Stimulated activated CD4-positive, alpha-beta T cell treated with anti-CD3 and anti-CD28 coated beads, TNF-alpha, amount 100 ng/mL, for 24 hours (primary cell): ENCODE results near the gene YIPF2.
"Not testable (repeated sequence)": the region's sequence is repeated elsewhere in the genome, so short reads cannot be mapped to it uniquely, and the experiment has no call there.

ENCODE experiments used
- DNase-seq, 3 experiments: peaks; one replicate each; pipeline ENCODE4 v3.0.0-alpha.2; 2020; ENCODE audit warnings: low read depth in 3 of 3

Gene YIPF2

GRCh38 chr19:10941649-10942048, 13.2 kb upstream of the YIPF2 start:
- not testable (repeated sequence) for DNase-seq

DNA sequence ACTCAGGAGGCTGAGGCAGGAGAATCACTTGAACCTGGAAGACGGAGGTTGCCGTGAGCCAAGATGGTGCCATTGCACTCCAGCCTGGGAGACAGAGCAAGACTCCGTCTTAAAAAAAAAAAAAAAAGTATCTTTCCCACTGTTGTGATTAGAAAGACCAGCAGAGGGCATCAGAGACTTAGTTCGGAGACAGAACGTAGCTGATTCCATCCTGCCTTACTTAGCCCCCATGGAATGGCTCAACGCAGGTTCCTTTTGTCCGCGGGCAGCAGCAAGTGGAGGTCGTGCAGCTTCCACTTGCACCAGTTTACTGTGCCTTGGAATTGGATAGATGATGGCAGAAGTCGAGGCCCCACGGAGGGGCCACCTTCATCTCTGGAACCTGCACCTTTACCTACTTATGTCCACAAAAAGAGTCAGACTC, 8.2 kb upstream of the YIPF2 start:
- DNase-seq = no peak

DNA sequence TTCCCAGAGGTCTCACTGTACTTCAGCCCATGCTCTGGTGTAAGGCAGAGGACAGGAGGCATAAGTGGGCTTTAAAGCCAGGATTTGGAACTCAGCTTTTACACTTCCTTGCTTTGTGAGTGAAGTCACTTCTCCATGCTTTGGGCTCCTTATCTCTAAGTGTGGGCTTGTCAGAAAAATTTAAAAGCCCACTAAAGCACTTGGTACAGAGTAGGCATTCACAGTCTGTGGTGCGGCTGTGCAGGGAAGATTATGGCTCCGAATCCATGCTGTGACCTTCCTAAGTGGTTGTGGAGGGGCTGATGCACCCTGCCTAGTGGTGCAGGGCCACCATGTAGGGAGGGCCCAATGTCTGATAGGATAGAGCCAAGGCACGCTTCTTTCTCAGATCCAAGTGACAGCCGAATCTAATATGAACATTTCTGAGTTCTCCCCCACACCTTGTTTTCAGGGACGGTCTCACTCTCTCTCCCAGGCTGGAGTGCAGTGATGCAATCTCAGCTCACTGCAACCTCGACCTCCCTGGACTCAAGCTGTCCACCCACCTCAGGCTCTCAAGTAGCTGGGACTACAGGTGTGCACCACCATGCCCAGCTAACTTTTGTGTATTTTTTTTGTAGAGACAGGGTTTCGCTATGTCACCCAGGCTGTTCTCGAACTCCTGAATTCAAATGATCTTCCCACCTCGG, 7.1 kb upstream of the YIPF2 start:
- DNase-seq = no peak

DNA sequence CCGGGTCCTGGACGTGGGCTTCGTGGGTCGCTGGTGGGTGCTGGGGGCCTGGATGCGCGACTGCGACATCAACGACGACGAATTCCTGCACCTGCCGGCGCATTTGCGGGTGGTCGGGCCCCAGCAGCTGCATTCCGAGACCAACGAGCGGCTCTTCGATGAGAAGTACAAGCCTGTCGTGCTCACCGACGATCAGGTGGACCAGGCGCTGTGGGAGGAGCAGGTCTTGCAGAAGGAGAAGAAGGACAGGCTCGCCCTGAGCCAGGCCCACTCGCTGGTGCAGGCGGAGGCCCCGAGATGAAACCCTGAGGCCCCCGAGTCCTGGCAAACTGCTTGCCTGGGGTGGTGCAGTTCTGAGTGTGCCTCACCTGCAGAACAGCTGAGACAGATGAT, 959 bp upstream of the YIPF2 start:
- DNase-seq = no peak

DNA sequence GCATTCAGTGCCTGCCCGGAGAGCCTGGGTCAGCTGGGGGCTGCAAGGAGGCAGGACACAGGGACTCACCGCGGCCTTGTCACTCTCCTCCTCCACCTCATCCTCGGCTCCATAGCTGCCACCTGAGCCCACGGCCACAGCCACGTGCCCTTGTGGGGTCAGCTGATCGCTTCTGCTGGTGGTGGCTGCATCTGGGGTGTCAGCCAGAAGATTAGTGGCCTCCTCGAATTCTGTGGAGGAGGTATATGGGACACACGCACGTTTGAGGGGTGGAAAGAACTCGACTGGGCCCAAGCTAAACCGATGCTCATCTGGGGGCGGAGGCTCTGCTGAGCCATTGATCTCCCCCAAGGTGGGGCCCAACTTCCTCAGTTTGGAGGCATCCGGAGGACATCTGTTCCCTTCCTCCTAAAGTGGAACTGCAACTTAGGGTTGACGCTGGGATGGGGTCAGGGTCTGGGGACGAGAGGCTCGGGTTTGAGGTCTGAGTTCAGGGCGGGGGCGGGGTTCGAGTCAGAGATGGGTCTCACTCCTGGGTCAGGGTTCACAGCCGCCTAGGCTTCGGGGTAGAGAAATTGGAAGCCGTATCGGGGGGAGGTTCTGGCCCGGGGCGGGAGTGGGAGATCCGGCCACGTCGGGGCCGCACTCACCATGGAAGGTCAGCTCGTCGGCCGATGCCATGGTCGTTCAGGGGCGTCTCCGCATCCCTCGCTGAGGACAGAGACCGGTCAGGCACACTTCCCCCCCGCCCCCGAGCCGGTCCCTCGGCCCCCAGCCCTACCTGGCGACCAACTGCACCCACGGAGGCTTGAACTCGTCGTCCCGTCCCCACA, 493 bp downstream of the YIPF2 start:
- DNase-seq = no peak

DNA sequence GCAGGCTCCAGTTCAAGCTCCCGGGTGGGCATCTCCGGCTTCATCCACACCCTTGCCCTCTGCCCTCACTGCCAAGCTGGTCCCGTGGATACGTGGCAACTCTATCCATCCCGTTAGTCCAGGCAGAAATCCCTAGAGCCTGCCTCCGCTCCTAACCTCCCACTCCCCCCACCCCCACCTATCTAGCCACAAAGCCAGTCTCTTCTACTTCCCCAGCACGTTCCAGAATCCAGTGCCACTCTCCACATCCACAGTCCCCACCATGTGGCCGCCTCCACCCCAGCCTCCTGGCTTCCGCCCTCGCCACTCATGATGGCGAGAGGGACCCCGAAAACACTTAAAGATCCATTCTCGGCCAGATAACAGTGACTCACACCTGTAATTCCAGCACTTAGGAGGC, 3.8 kb downstream of the YIPF2 start:
- no peak for DNase-seq

DNA sequence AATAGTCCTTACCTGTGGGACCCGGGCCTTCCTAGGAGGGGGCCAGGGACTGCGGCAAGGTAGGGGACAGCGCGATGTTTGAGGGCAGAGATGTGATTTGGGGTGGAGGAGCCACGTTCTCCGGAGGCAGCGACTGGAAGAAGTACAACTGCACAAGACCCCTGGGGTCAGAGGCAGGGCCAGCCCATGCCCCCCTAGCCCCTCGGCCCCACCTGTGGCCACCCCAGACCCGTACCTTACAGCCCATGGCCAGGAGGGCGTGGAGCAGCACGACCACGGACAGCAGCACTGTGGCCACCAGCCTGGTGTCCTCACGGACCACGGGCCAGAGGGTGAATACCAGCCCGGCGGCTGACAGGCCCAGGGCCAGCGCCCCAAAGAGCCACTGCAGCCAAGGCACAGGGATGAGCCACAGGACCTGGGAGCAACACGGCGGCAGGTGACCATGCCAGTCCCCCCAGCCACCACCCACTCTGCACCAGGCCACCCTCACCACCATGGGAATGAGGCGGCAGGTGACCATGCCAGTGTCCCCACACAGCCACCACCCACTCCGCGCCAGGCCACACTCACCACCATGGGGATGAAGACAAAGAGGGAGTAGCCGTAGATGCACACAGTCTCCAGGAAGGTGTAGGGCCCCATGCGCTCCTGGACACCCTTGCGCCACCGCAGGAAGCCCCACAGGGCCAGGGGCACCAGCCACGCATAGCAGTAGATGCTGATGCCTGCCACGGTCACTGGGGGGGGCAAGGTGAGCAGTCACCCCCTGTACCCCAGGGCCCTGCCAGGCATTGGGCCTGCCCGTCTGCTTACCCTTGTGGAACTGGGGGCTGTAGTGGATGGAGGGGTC, 5.0 kb downstream of the YIPF2 start:
- DNase-seq = no peak

DNA sequence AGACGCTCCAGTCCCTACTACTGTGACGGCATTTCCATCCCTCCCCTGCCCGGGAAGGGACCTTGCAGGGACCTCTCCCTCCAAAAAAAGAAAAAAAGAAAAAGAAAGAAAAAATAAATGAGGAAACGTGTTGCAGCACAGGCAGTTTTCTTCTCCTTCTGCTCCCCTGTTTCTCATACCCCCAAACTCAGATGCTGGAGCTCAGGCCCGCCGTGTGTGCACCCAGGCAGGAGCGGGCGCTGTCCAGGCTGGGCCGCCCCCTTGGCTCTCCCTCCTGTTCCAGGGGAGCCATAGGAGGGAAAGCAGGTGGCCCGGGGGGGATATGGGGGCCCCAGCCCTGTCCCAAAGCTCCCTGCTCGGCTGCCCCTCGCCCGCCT, 5.8 kb downstream of the YIPF2 start:
- no peak for DNase-seq

GRCh38 chr19:10921910-10922637, 6.4 kb downstream of the YIPF2 start:
- no peak for DNase-seq

DNA sequence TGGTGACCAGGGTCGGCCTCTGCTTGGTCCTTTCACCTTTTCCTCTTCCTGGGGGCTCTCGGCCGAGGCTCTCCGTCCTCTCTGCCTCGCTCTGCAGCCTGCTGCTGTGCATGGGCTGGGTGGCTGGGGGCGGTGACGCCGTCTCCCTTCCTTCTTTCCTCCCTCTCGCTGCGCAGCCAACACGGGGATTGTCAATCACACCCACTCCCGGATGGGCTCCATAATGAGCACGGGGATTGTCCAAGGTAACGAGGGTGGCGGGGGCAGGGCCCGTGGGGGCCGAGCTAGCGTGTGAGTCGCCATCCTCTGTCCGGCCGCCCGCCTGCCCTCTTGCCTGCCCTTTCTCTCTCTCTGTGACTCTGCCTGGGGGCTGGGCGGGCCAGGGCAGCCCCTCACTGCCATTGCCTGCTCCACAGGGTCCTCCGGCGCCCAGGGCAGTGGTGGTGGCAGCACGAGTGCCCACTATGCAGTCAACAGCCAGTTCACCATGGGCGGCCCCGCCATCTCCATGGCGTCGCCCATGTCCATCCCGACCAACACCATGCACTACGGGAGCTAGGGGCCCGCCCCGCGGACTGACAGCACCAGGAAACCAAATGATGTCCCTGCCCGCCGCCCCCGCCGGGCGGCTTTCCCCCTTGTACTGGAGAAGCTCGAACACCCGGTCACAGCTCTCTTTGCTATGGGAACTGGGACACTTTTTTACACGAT, 7.1 kb downstream of the YIPF2 start:
- DNase-seq = no peak

GRCh38 chr19:10920781-10921180, 7.7 kb downstream of the YIPF2 start:
- DNase-seq = no peak

- no peak for DNase-seq
Measured at GRCh38 chr19:10920288-10920655, 8.2 kb downstream of the YIPF2 start.

- no peak for DNase-seq
Measured at GRCh38 chr19:10919352-10920287, 8.8 kb downstream of the YIPF2 start.

DNA sequence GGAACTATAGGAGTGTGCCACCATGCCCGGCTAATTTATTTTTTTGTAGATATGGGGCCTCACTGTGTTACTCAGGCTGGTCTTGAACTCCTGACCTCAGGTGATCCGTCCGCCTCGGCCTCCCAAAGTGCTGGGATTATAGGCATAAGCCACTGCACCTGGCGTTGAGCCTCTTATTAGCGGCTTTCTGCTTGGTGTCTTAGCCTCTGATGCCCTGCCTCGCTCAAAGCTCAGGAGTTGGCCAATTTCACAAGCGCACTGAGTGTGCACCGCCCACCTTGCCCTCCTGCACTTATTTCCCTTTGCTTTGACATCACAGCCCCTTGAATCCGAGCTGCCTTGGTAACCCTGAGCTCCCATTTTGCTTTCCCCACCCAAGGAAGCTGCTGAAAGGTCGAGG, 10.1 kb downstream of the YIPF2 start:
- no peak for DNase-seq

DNA sequence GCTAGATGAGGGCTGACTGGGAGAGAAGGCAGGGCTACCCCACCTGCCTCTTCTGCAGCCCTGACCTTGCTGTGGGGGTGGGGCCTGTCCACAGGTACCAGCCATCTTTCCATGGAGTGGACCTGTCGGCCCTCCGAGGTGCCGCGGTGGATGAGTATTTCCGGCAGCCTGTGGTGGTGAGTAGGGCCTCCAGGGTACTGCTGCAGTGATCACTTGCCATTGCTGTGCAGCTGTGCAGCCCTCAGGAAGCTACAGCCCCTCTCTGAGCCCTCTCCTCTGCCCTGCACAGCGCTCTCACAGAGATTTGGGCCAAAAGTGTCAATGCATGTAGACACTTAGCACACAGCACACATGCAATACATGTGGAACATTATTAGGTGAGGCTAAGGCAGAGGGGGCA, 11.8 kb downstream of the YIPF2 start:
- no peak for DNase-seq

DNA sequence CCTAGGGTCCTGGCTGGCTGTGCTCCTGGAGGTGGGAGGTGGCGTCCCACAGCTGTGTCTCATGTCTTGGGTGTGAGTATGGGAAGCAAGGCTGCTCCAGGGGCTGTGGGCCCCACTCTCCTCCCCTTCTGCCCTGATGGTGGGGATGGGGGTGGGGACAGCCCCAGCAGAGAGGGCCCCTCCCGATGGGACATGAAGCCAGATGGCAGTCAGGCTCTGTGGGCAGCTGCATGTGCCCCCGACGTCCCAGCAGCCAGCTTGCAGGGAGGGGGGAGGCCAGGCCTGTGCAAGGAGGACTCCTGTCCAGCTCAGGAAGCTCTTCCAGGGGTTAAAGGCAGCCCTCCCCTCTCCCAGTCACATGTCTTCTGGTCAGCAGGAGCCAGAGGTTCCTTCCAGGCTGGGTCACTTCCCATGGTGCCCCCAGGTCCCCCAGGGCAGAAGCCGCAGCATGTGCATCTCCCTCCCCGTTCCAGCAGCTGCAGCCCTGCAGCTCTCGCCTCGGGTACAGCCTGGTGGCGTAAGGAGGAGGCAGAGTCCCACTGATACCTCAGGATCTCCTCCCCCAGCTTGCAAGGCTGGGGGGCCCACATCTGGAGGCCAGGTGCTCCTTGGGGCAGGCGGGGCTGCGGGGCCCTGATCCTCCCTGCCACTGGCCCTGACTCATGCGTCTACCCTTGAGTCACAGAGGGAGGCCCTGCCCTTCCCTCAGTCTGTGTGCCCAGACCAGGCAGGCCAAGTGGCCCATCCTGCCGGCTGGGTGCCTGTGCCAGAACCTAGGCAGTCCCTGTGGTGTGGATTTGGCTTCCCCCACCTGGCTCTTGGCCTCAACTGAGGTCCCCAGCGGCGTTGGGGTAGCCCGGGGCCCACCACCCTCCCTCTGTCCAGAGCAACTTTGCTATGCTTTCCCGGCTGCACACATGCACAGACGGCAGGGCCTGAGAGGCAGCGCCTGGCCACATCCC, 13.0 kb downstream of the YIPF2 start:
- no peak for DNase-seq

GRCh38 chr19:10913716-10914340, 14.6 kb downstream of the YIPF2 start:
- no peak for DNase-seq

GRCh38 chr19:10912619-10913018, 15.8 kb downstream of the YIPF2 start:
- DNase-seq = no peak
